H9 (cell line): ENCODE results near the gene MRI1. TPM values are rescaled to one million over a fixed set of nuclear protein-coding genes. Genes with fewer than 3 reads are reported as not detected.

Experiments used
- DNase-seq: peaks from one replicate; pipeline ENCODE4 v3.0.0-alpha.2; 2017
- H2AFZ ChIP-seq: one replicate; pipeline ENCODE4 v1.6.1; 2013; ENCODE audit warnings: mild to moderate bottlenecking, low read length, control low read depth, moderate library complexity
- H2AK5ac ChIP-seq: 2 replicates; pipeline ENCODE4 v1.6.1; 2013; ENCODE audit warnings: low read length, control low read depth, mixed read lengths; ENCODE audit not compliant: insufficient read length
- H2BK120ac ChIP-seq: one replicate; pipeline ENCODE4 v1.6.1; 2013; ENCODE audit warnings: low read depth, mild to moderate bottlenecking, low read length, control low read depth, inconsistent platforms; ENCODE audit not compliant: poor library complexity, severe bottlenecking
- H2BK12ac ChIP-seq: 2 replicates; pipeline ENCODE4 v1.6.1; 2013; ENCODE audit warnings: low read length, control low read depth, mixed read lengths, low read depth; ENCODE audit not compliant: insufficient read length
- H2BK15ac ChIP-seq: 2 replicates; pipeline ENCODE4 v1.6.1; 2013; ENCODE audit warnings: low read depth, low read length, control low read depth
- H2BK20ac ChIP-seq: one replicate; pipeline ENCODE4 v1.6.1; 2013; ENCODE audit warnings: low read depth, mild to moderate bottlenecking, low read length, control low read depth, inconsistent platforms; ENCODE audit not compliant: poor library complexity, severe bottlenecking
- H2BK5ac ChIP-seq: 2 replicates; pipeline ENCODE4 v1.6.1; 2013; ENCODE audit warnings: low read length, control low read depth, mixed read lengths; ENCODE audit not compliant: insufficient read length
- H3K14ac ChIP-seq: 2 replicates; pipeline ENCODE4 v1.6.1; 2013; ENCODE audit warnings: low read length, control low read depth; ENCODE audit not compliant: insufficient read depth
- H3K18ac ChIP-seq: 2 replicates; pipeline ENCODE4 v1.6.1; 2013; ENCODE audit warnings: low read depth, mild to moderate bottlenecking, mixed read lengths, low read length, control low read depth; ENCODE audit not compliant: insufficient read length
- H3K23ac ChIP-seq: 2 replicates; pipeline ENCODE4 v1.6.1; 2013; ENCODE audit warnings: low read length, control low read depth, mixed read lengths, low read depth; ENCODE audit not compliant: insufficient read length
- H3K23me2 ChIP-seq: 2 replicates; pipeline ENCODE4 v1.6.1; 2013; ENCODE audit warnings: low read depth, mild to moderate bottlenecking, mixed read lengths, low read length, control low read depth; ENCODE audit not compliant: insufficient read length, poor library complexity, severe bottlenecking
- H3K27ac ChIP-seq: 2 replicates; pipeline ENCODE4 v1.5.1; 2013; ENCODE audit warnings: low read length, control low read depth, mixed read lengths, low read depth; ENCODE audit not compliant: insufficient read length
- H3K27me3 ChIP-seq: 2 replicates; pipeline ENCODE4 v1.6.1; 2013; ENCODE audit warnings: low read length, control low read depth, inconsistent platforms; ENCODE audit not compliant: insufficient read depth
- H3K4ac ChIP-seq: 2 replicates; pipeline ENCODE4 v1.6.1; 2013; ENCODE audit warnings: low read depth, mild to moderate bottlenecking, control low read depth, inconsistent platforms, low read length, moderate library complexity
- H3K4me1 ChIP-seq: 2 replicates; pipeline ENCODE4 v1.6.1; 2013; ENCODE audit warnings: low read length, control low read depth, inconsistent platforms; ENCODE audit not compliant: insufficient read depth
- H3K4me2 ChIP-seq: 2 replicates; pipeline ENCODE4 v1.6.1; 2013; ENCODE audit warnings: low read length, control low read depth, mixed read lengths; ENCODE audit not compliant: insufficient read length, insufficient read depth
- H3K56ac ChIP-seq: 2 replicates; pipeline ENCODE4 v1.6.1; 2013; ENCODE audit warnings: low read depth, mild to moderate bottlenecking, mixed read lengths, low read length, control low read depth; ENCODE audit not compliant: insufficient read length
- H3K79me1 ChIP-seq: 2 replicates; pipeline ENCODE4 v1.6.1; 2013; ENCODE audit warnings: low read depth, mild to moderate bottlenecking, moderate library complexity, low read length, control low read depth, inconsistent platforms; ENCODE audit not compliant: insufficient read depth, poor library complexity, severe bottlenecking
- H3K79me2 ChIP-seq: 2 replicates; pipeline ENCODE4 v1.6.1; 2013; ENCODE audit warnings: low read length, control low read depth, inconsistent platforms; ENCODE audit not compliant: insufficient read depth
- H3K9ac ChIP-seq: 2 replicates; pipeline ENCODE4 v1.6.1; 2013; ENCODE audit warnings: low read length, control low read depth, mixed read lengths; ENCODE audit not compliant: insufficient read length; ENCODE audit errors: extremely low read depth
- H3K9me3 ChIP-seq: one replicate; pipeline ENCODE4 v1.6.1; 2013; ENCODE audit warnings: low read depth, low read length, inconsistent platforms; ENCODE audit not compliant: control insufficient read depth
- H3T11ph ChIP-seq: one replicate; pipeline ENCODE4 v1.6.1; 2013; ENCODE audit warnings: mild to moderate bottlenecking, low read length, control low read depth, inconsistent platforms
- H4K20me1 ChIP-seq: one replicate; pipeline ENCODE4 v1.6.1; 2013; ENCODE audit not compliant: control insufficient read depth, insufficient read length, insufficient read depth
- H4K5ac ChIP-seq: 2 replicates; pipeline ENCODE4 v1.6.1; 2013; ENCODE audit warnings: low read depth, mild to moderate bottlenecking, mixed read lengths, low read length, control low read depth; ENCODE audit not compliant: insufficient read length
- H4K8ac ChIP-seq: replicated peaks from 2 replicates; pipeline ENCODE4 v1.6.1; 2013; ENCODE audit warnings: low read length, control low read depth, mixed read lengths, low read depth; ENCODE audit not compliant: insufficient read length
- H4K91ac ChIP-seq: 2 replicates; pipeline ENCODE4 v1.6.1; 2013; ENCODE audit warnings: low read depth, mild to moderate bottlenecking, moderate library complexity, mixed read lengths, low read length, control low read depth; ENCODE audit not compliant: insufficient read length
- H3K27ac Mint-ChIP-seq, 3 experiments: 2 replicates in 2 of 3; 3 replicates in 1 of 3; pipeline ENCODE4 v1.8.0; 2020 to 2021; ENCODE audit warnings: mixed read lengths in 3 of 3, mild to moderate bottlenecking in 1 of 3, moderate library complexity in 1 of 3
- H3K27me3 Mint-ChIP-seq: 2 replicates; pipeline ENCODE4 v1.8.0; 2021; ENCODE audit warnings: low read depth, mild to moderate bottlenecking, moderate library complexity, mixed read lengths
- H3K36me3 Mint-ChIP-seq, 3 experiments: 2 replicates in 2 of 3; 3 replicates in 1 of 3; pipeline ENCODE4 v1.8.0; 2020 to 2021; ENCODE audit warnings: low read depth in 3 of 3, mixed read lengths in 3 of 3; ENCODE audit not compliant: insufficient read depth in 1 of 3
- H3K4me1 Mint-ChIP-seq, 2 experiments: 2 replicates each; pipeline ENCODE4 v1.8.0; 2020; ENCODE audit warnings: mixed read lengths in 2 of 2
- H3K4me3 Mint-ChIP-seq, 2 experiments: 2 replicates in 1 of 2; 3 replicates in 1 of 2; pipeline ENCODE4 v1.8.0; 2020 to 2021; ENCODE audit warnings: mild to moderate bottlenecking in 2 of 2, mixed read lengths in 2 of 2, moderate library complexity in 1 of 2
- H3K9me3 Mint-ChIP-seq, 2 experiments: 2 replicates in 1 of 2; 3 replicates in 1 of 2; pipeline ENCODE4 v1.8.0; 2020; ENCODE audit warnings: mild to moderate bottlenecking in 2 of 2, mixed read lengths in 2 of 2, moderate library complexity in 1 of 2
- CTCF ChIP-seq: fragments of 200-600 bp; sonication (generic); conservative IDR thresholded peaks from 3 replicates; pipeline ENCODE4 v1.8.0; 2021; ENCODE audit warnings: antibody characterized with exemption, mild to moderate bottlenecking
- WGBS: extraction: QIAGEN DNeasy Blood & Tissue Kit; methylation state at CpG from one replicate; pipeline ENCODE4 v1.1.7; 2013; ENCODE audit warnings: missing lambda C conversion rate, low lambda C conversion rate, mixed read lengths; ENCODE audit not compliant: insufficient read length; ENCODE audit errors: extremely low coverage; 5-methylcytosine and 5-hydroxymethylcytosine counted together
- total RNA-seq: library from RNA; stranded (reverse); gene quantifications from 2 replicates; pipeline ENCODE4 v1.2.1, GENCODE V29; 2021

Gene MRI1
- total RNA-seq, 1 experiment from 2014 or later: 19.5 TPM

GRCh38 chr19:13804830-13805683 is 40.7 kb downstream of the MRI1 start:
- Histone ChIP-seq H3K9ac (no peak overlapping the region), H2AK5ac (no peak overlapping the region), H3K4ac (no peak overlapping the region), H3K79me1 (no peaks in the 10 kb centered on the region), H3K27ac (no peak overlapping the region), H3K4me1 (no peaks in the 10 kb centered on the region), H3K27me3 (no peaks in the 10 kb centered on the region), H4K20me1 (no peaks in the 10 kb centered on the region), H3K18ac (no peak overlapping the region), H4K5ac (no peak overlapping the region), H3K14ac (no peak overlapping the region), H4K91ac (no peak overlapping the region), H3K23ac (no peak overlapping the region), H4K8ac (no peak overlapping the region), H2BK12ac (no peak overlapping the region), H3K79me2 (no peaks in the 10 kb centered on the region), H3K23me2 (no peaks in the 10 kb centered on the region), H3K56ac (no peak overlapping the region), H2BK20ac (no peak overlapping the region), H3K9me3 (no peaks in the 10 kb centered on the region), H2AFZ (no peak overlapping the region), H2BK15ac (no peak overlapping the region), H2BK5ac (no peak overlapping the region), H3T11ph (no peak overlapping the region), H3K4me2 (no peak overlapping the region), H2BK120ac (no peak overlapping the region)
- WGBS: 100% methylated on average over 2 of the region's 35 CpGs
- Mint-ChIP-seq H3K9me3 (no peaks in the 10 kb centered on the region), H3K4me3 (peak overlapping the region in 1 of 2 experiments; percentile 53; a peak in 2 of 5 replicates), H3K27me3 (no peaks in the 10 kb centered on the region; the same call in 1 of the 2 replicates), H3K36me3 (peaks cover 23 to 42% (median 31%) of the 10 kb centered on the region in 3 experiments; a peak in 6 of 7 replicates), H3K27ac (peak overlapping the region in 1 of 3 experiments; percentile 70; a peak in 1 of 7 replicates), H3K4me1 (peaks cover 2 to 5% of the 10 kb centered on the region in 2 experiments; a peak in 1 of 4 replicates)
- peak; percentile 75 for TF ChIP-seq CTCF
- DNase-seq: peak; percentile 88
